GM18870 (cell line): Measurements from ENCODE around the gene PHPT1.
"Not testable (repeated sequence)": the region's sequence is repeated elsewhere in the genome, so short reads cannot be mapped to it uniquely, and the experiment has no call there.

Experiments used
- ATAC-seq: cut with Tn5 transposase; IDR thresholded peaks from one replicate; pipeline ENCODE4 v1.9.1; 2021; ENCODE audit warnings: moderate library complexity; ENCODE audit not compliant: unreplicated experiment

PHPT1 gene

DNA sequence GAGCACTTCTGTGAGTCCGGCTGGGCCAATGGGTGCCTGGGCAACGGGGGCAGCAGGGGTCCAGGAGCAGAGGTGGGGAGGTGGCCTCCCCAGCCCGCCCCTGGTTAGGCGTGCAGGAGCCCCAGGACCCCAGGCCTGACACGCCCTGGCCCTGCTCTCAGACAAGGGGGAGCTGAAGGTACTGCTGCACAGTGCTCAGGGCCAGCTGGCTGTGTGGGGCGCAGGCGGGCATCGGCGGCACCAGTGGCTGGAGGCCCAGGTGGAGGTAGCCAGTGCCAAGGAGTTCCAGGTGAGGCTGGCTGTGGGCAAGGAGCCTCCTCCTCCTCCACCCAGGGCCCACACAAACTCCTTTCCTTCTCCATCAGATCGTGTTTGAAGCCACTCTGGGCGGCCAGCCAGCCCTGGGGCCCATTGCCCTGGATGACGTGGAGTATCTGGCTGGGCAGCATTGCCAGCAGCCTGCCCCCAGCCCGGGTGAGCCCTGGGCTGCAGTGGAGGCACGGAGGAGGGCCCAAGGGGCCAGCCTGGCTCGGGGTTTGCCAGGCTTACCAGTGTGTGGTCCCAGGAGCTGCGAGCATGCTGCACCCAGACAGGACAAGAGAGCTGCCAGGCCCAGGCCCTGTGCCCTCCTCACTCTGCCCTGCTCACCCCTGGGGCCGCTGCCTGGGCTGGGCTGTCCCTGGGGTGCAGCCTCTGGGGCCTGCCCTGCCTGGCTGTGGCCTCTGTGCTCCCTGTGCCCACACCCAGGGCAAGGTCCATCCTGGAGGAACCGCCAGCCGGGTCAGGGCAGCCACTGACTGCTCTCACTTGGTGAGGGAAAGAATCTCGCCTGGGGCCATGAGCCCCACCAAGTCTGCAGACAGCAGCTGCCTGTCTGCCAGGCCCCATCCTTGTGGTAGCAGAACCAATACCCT, 9.9 kb downstream of the PHPT1 start:
- ATAC-seq, result no peak

DNA sequence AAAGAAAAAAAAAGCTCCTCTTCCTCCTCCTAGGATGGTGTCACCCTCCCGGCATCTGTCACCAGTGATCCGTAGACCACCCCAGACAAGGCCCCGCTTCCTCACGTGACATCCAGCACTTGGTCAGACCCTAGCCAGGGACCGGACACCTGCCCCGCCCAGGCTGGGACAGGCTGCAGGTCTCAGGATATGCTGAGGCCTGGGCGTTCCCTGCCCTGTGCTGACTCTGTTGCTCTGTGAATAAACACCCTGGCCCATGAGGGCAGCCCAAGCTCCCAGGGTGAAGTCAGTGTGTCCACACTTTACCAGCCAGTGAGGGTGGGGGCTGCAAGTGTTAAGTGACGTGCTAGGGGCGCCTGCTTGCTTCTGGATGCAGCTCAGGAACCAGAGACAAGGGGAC, 11.3 kb downstream of the PHPT1 start:
- ATAC-seq, result no peak

DNA sequence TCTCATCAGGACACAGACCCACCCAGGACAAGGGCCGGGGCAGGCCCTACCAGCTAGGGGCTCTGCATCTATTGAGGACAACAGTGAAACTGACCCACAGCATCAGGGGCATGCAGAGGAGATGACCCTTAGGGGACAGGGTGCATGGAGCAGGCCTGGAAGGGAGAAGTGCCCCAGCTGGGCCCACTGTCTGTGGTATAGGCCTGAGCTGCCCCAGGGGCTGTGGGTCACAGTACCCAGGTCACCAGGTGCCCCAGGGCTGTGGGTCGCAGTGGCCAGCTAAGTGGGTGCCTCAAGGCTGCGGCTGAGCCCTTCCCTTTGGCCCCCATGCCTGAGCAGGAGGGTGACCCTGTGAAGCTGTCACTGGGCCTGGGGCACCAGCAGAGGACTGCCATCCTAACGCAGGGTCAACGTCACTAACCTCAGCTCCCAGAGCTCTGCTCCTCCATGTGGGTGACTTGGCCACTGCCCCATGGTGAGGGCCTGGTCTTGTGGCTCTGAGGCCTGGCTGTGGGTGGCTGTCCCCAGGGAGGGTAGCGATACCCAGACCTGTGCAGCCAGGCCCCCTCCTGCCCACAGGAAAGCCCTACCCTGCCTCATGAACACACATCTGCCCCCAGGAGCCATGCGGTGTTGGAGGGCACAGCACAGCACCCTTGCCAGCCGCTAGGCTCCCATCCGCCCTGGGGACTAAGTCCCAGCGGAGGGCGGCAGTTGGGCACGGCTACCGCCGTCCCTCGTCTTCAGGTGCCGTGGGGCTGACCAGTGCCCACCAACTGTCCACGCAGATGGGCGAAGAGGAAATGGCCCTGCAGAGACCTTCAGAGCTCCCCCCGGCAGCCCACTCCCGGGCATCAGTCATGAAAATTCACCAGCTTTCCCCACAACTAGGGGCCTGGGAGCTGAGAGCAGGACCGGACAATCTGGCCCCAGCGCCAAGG, 12.0 kb downstream of the PHPT1 start:
- ATAC-seq, result no peak

DNA sequence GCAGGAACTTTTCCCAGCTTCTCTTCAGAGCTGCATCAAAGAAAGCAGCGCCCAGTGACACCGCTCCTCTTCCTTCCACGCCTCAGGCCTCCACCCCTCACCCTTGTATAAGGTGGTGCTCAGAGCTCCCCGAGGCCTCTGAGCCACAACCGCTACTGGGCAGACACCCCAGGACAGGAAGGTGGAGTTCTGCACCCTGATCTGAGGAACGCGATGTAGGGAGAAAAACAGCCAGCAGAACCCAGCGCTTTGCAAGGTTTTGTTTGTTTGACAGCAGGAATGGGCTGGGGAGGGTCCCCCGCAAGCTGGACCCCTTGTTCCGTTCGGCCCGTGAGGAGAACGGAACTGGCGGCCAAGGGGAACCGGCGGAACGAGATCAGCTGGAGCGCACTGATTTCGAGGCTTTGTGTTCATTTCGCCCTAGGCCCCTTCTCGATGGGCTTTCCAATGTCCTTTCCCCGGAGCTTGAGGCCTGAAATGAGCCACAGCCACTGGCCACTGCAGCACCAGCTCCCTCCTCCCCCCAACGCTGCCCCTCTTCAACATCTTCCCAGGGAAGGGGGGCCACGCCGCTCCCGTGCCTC, 12.8 kb downstream of the PHPT1 start:
- ATAC-seq, result no peak

DNA sequence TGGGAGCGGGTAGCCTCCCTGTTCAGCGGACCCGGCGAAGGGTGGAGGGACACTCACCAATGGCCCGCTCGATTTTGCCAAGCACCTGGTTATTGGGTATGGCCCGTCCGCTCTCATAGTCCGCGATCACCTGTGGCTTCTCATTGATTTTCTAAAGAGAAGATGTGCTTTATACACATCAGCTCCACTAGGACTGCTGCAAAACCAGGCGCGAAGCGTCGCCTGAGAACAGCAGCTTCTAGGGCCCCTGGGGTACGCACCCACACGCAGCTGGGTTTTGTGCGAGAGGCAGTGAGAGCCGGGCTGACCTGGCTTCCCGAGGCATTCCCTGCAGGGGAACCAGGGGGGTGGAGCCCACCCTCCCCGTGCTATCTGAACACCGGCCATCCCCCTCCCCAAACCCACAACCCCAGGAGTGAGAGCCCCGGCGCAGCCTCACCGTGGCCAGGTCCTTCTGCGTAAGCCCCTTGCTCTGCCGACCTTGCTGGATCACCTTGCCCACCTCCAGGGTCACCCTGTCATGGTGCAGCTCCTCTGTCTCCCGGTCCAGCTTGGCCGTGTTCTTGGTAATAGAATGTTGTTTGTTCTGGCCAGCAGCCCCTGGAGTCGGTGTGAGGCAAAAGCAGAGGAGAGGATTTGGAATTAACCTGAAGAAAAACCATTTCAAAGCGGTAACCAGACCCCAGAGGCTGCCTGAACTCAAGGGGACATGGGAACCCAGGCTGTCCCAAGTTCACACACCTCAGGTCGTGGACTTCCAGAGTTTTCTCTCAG, 13.8 kb downstream of the PHPT1 start:
- ATAC-seq, result no peak

DNA sequence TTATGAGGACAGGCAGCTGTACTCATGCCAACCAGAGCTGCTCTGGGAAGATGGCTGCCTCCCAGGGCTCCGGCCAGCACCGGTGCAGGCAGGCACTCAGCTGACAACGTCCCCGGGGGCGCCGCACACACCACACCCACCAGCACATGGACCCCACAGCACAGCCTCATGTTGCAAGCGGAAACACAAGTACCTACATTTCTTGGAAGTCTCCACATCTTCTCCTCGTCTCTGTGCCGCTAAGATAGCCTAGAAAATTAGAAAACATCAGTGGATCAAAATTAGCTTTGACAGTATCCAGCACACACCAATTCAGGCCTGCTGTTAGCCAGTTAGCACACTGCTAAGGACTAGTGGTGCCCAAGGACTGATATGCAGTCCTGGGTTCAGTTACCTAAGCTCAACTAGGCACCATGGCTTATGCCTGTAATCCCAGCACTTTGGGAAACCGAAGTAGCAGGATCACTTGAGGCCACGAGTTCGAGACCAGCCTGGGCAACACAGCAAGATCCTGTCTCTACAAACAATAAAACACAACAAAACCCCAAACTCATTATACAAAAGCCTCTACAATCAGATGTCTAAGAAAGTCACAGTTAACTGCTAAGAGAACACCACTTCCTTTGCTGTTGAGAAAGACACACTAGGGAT, 14.5 kb downstream of the PHPT1 start:
- no peak for ATAC-seq

DNA sequence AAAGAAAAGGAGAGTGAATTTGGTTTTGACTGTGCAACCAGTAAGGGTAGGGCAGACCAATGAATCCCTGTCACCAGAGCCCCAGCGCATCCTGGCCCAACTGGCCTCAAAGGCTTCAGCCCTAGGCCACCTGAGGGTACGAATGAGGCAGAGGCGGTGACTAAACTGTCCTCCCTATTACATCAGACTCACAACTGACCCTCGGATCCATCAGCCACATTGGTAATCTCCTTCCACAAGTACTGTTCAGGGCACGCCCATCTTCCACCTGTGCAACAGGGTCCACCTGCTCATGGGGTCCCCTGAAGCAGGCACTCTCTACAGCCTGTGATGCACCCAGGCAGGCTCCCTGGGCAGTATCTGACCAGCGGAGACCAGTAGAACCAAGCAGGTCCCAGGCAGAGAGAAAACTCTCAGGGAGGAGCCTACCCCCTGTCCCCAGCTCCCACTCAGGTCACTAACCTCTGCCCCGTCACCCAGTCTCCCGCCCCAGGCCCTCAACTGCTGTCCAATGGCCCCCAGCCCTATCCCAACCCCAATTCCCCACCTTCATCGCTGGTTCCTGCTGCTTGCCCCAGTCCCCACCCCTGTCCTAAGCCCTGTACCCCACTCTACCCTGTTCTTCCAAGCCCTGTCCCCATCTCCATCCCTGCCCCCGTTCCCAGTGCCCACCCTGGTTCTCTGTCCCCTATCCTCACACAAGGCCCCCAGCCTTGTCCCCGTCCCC, 16.0 kb downstream of the PHPT1 start:
- ATAC-seq, result no peak

DNA sequence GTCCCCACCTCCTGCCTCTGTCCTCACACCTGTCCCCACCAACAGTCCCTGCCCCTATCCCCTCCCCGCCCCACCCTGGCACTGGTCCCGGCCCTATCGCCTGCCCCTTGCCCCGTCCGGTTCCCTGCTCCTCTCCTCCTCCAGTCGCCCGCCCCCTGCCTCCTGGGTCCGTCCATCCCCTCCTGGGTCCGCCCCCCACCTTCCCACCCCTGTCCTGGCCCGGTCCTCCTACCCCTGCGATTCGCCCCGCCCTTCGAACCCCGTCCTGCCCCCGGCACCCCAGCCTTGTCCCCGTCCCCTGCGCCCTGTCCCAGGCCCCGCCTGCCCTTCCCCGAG, 16.5 kb downstream of the PHPT1 start:
- no peak for ATAC-seq

DNA sequence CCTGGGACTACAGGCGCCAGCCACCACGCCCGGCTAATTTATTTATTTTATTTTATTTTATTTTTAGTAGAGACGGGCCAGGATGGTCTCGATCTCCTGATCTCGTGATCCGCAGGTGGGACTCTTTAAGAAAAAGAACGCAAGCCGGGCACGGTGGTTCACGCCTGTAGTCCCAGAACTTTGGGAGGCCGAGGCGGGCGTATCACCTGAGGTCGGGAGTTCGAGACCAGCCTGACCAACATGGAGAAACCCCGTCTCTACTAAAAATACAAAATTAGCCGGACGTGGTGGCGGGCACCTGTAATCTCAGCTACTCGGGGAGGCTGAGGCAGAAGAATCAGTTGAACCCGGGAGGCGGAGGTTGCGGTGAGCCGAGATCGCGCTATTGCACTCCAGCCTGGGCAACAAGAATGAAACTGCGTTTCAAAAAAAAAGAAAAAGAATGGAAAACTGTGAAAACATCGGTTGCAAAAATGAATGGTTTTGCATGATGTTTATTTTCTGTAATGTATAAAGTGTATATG, 17.8 kb downstream of the PHPT1 start:
- not testable (repeated sequence) for ATAC-seq

DNA sequence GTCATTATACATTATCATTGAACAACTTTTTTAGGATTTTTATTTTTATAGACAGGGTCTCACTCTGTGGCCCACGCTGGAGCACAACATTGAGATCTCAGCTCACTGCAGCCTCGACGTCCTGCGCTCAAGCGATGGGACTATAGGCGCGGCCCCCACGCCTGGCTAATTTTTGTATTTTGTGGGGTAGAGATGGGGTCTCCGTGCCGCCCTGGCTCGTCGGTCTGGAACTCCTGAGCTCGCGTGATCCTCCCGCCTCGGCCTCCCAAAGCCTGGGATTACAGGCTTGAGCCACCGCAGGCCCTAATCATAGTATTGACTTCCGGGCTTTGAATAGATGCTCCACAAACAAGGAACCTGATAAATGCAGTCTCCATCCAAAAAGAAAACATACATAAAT, 18.3 kb downstream of the PHPT1 start:
- ATAC-seq, result no peak

DNA sequence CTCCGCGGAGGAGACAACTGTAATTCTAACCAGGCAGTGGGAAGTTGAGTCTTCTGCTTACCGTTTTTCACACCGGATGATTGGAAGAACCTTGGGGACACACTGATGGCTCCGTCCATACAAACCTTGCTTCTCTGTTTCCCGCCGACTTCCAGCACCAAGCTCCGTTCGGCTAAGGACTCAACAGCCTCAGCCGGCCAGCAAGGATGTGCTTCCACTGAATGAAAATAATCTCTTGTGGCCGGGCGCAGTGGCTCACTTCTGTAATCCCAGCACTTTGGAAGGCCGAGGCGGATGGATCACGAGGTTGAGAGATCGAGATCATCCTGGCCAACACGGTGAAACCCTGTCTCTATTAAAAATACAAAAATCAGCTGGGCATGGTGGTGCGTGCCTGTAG, 18.7 kb downstream of the PHPT1 start:
- no peak for ATAC-seq

DNA sequence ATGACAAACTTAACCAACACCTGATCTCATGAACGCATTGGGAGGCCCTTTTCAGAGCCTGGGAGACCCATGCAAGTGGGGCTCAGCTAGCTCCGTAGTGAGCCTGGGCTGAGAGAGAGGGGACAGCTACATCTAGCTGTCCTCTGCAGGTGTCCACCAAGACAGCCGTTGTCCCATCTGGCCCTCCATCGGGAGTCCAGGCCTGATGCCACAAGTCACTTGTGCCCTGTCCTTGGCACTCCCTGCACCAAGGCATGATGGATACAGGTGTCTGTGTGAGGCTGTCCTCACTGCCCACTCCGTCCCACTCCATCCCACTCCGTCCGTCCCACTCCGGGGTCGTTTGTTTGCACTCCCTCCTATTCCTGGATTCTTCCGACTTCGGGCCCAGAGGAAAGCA, 19.4 kb downstream of the PHPT1 start:
- no peak for ATAC-seq

DNA sequence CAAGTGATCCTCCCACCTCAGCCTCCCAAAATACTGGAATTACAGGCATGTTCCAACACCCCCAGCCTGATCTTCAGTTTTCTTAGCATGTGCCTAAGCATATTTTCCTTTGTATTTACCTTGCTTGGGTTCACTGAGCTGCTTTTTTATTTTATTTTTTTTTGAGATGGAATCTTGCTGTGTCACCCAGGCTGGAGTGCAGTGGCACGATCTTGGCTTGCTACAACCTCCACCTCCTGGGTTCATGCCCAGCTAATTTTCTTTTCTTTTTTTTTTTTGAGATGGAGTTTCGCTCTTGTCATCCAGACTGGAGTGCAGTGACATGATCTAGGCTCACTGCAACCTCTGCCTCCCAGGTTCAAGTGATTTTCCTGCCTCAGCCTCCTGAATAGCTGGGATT, 20.4 kb downstream of the PHPT1 start:
- not testable (repeated sequence) for ATAC-seq

DNA sequence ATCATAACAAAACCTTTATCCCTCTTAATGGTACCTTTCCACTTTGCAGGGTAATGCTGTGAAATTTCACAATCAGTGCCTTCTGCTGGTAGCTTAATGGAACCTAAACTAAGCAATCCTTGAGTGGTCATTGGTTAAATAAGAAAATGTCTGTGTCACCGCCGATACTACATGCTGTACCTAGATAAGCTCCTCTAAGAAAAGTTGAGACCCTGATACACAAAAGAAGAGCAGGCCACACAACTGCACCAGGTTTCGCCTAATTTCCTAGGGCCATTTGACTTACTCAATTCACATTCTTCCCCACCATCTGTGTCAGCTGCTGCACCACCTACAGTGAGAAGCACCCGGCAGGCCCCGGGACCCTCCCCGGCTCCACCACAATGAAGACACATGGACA, 25.9 kb downstream of the PHPT1 start:
- ATAC-seq, result no peak

DNA sequence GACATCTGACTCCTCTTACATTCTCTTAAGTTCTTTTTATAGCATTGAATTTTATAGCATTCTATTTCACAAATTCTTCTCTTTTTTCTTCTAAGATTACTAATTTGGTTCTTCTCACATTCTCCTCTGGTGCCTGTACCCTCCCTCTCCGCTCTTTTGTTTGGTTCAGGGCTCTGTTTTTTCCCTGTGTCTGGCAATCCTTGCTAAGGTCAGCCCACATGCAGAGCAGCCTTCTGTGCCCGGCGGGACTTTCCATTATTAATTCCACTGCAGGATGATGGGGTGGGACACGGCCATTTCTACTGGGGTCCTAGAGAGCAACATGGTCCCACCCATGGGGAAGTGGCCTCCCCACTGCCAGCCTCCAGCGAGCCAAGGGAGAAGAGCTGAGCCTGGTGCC, 27.3 kb downstream of the PHPT1 start:
- no peak for ATAC-seq

DNA sequence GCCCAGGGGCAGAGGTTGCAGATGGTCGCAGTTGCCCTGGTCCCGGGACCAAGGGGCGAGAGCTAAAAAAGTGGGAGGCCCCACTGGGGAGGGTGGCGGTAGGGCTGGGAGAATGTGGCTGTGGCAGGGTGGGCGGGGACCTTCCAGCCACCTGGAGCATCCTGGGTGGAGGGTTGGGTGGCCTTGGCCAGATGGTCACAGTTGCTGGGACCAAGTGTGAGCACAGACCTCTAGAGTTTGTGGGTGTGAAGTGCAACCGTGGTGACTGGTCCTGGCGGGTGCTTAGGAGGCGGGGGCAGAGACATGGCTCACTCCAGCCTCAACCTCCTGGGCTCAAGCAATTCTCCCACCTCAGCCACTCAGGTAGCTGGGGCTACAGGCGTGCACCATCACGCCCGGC, 31.4 kb downstream of the PHPT1 start:
- no peak for ATAC-seq

DNA sequence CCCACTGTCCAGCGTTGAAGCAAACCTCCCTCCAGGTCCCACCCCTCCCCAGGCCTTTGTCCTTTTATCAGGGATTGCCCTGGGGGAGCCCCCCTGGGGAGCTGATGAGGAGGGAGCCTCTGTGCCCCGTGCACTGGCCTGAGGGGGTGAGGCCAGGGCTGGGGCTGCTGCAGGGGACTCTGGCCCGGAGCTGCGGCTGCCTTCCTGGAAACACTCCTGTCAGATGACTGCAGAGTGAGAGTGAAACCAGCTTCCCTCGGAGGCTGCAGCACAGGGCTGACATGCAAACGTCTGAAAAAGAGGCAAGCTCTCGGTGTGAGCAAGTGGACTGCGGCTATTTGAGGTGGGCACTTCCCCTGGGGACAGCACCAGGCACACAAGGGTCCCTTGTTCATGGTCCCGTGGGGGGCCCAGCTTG, 32.5 kb downstream of the PHPT1 start:
- no peak for ATAC-seq

DNA sequence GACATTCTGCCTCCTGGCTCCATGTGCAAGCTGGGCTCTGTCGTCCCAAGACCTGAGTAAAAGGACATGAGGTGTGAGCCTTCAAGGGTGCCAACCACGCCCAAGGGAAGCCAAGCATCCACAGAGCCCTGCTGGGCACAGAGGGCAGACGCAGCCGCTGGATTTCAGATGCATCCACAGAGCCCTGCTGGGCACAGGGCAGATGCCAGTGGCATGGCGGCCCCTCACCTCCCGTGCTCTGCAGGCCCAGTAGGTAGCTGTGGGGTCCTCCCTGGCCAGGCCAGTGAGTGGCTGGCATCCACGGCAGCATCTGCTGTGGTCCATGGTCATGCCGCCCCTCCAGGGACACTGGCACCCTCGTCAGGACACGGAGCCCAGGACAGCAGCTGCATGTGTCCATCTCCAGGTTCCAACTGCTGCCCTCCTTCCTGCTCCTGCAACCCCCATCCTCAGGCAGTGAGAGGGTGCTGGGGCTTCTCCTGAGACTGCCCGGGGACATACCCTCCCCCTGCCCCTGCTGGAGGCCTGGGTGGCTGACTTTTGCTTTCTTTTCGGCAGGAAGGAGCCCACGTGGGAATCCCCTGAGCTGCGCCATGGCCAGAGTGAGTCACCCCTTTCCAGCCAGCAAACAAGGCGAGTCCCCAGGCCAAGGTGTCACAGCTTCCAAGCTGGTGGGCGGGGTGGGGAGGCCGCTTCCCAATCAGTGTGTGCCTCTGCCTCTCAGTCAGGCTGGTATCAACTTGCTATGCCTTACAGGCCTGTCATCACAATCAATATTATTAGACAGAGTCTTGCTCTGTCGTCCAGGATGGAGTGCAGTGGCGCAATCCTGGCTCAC, 33.1 kb downstream of the PHPT1 start:
- no peak for ATAC-seq

DNA sequence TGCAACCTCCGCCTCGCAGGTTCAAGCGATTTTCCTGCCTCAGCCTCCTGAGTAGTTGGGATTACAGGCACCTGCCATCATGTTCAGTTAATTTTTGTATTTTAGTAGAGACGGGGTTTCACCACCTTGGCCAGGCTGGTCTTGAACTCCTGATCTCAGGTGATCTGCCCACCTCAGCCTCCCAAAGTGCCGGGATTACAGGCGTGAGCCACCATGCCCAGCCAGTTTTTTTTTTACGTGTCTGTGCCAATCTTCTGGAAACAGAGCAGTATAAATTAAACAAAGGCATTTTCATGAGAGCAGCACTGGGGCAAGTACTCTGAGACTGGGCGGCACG, 33.7 kb downstream of the PHPT1 start:
- not testable (repeated sequence) for ATAC-seq
